ENCODE data around the gene UMODL1. TPM values are rescaled to one million over a fixed set of nuclear protein-coding genes. Genes with fewer than 3 reads are reported as not detected.
"Not testable (repeated sequence)": the region's sequence is repeated elsewhere in the genome, so short reads cannot be mapped to it uniquely, and the experiment has no call there.

Gene UMODL1
- total and polyA plus RNA-seq, 8 donors: 0.02 to 0.06 TPM; not detected in 6

- intact Hi-C loops (cut with DNase I): no loop called here
- H3K27ac ChIP-seq: no peak overlapping the region
- ATAC-seq (peak in 1 of 4 donors; percentile 20), DNase-seq (no peak), FAIRE-seq (no peak)
- TF ChIP-seq, protein P1, sequence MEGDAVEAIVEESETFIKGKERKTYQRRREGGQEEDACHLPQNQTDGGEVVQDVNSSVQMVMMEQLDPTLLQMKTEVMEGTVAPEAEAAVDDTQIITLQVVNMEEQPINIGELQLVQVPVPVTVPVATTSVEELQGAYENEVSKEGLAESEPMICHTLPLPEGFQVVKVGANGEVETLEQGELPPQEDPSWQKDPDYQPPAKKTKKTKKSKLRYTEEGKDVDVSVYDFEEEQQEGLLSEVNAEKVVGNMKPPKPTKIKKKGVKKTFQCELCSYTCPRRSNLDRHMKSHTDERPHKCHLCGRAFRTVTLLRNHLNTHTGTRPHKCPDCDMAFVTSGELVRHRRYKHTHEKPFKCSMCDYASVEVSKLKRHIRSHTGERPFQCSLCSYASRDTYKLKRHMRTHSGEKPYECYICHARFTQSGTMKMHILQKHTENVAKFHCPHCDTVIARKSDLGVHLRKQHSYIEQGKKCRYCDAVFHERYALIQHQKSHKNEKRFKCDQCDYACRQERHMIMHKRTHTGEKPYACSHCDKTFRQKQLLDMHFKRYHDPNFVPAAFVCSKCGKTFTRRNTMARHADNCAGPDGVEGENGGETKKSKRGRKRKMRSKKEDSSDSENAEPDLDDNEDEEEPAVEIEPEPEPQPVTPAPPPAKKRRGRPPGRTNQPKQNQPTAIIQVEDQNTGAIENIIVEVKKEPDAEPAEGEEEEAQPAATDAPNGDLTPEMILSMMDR (IDR thresholded peaks at IDR 0.05): no peak
- no peaks in the 10 kb centered on the region for H3K27me3 ChIP-seq
- no peak overlapping the region for H3K4me3 ChIP-seq
- H3K9me3 ChIP-seq: no peaks in the 10 kb centered on the region
- H3K36me3 ChIP-seq: no peaks in the 10 kb centered on the region
- H3K4me1 ChIP-seq: no peaks in the 10 kb centered on the region
- 61 to 64% methylated on average over 3 of the region's 3 CpGs for WGBS, 2 donors
Measured at GRCh38 chr21:42176859-42177258, 105.7 kb downstream of the UMODL1 start.

GRCh38 chr21:42179316-42179715 is 108.2 kb downstream of the UMODL1 start:
- FAIRE-seq: no peak
- 57 to 73% methylated on average over 3 of the region's 3 CpGs for WGBS, 2 donors

GRCh38 chr21:42180001-42180400 is 108.9 kb downstream of the UMODL1 start:
- FAIRE-seq; H3K27me3 ChIP-seq; intact Hi-C loops (cut with DNase I); ATAC-seq; H3K4me1 ChIP-seq; H3K9me3 ChIP-seq; H3K27ac ChIP-seq; DNase-seq; H3K36me3 ChIP-seq; H3K4me3 ChIP-seq: not testable (repeated sequence)
- WGBS, 2 donors: 89 to 93% methylated on average over 3 of the region's 3 CpGs

More at GRCh38 chr21:42179316-42179715, 108.2 kb downstream of the UMODL1 start:
- DNase-seq: no peak
- Histone ChIP-seq H3K4me1 (no peaks in the 10 kb centered on the region), H3K27me3 (no peaks in the 10 kb centered on the region), H3K4me3 (no peak overlapping the region), H3K9me3 (no peaks in the 10 kb centered on the region), H3K27ac (no peak overlapping the region), H3K36me3 (no peaks in the 10 kb centered on the region)
- no peak for ATAC-seq
- intact Hi-C loops (cut with DNase I): no loop called here
- TF ChIP-seq, protein P1 (IDR thresholded peaks at IDR 0.05): no peak

- WGBS, 2 donors: 54 to 64% methylated on average over 4 of the region's 4 CpGs
- DNase-seq: no peak
- Histone ChIP-seq H3K36me3 (no peaks in the 10 kb centered on the region), H3K9me3 (no peaks in the 10 kb centered on the region), H3K4me1 (no peaks in the 10 kb centered on the region), H3K27me3 (no peaks in the 10 kb centered on the region), H3K27ac (no peak overlapping the region), H3K4me3 (no peak overlapping the region)
- no peak for ATAC-seq
- TF ChIP-seq, protein P1 (IDR thresholded peaks at IDR 0.05): no peak
- no peak for FAIRE-seq
- intact Hi-C loops (cut with DNase I): no loop called here
Measured at GRCh38 chr21:42182713-42183371, 111.7 kb downstream of the UMODL1 start.

DNA sequence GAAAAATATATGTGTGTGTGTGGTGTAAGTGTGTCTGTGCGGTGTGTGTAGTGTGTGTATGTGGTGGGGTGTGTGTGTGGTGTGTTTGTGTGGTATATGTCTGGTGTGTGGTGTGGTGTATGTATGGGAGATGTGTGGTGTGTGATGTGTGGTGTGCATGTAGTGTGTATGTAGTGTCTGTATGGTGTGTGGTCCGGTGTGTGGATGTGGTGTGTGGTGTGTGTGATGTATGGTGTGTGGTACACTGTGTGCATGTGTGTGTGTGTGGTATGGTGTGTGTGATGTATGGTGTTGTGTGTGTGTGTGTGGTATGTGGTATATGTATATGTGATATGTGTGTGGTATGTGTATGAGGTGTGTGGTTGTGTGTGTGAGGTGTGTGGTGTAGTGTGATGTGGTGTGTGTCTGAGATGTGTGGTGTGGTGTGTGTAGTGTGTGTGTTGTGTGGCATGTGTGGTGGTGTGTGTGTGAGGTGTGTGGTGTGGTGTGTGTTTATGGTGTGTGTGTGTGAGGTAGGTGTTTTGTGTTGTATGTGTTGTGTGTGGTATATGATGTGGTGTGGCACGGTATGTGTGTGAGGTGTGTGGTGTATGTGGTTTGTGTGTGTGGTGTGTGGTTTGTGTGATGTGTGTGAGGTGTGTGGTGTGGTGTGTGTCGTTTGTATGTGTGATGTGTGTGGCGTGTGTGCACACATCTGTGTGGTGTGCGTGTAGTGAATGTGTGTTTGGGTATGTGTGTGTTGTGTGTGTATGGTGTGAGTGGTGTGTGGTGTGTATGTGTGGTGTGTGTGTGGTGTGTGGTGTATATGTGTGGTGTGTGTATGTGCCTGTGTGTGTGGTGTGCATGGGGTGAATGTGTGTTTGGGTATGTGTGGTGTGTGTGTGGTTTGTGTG is 112.5 kb downstream of the UMODL1 start:
- Histone ChIP-seq H3K4me3 (no peak overlapping the region), H3K9me3 (no peaks in the 10 kb centered on the region), H3K27ac (no peak overlapping the region), H3K27me3 (no peaks in the 10 kb centered on the region), H3K4me1 (no peaks in the 10 kb centered on the region), H3K36me3 (no peaks in the 10 kb centered on the region)
- FAIRE-seq (no peak), ATAC-seq (no peak), DNase-seq (no peak)
- TF ChIP-seq, protein P1 (IDR thresholded peaks at IDR 0.05): no peak
- intact Hi-C loops (cut with DNase I): no loop called here
- 81 to 93% methylated on average over 6 of the region's 6 CpGs for WGBS, 2 donors

All from pancreas (tissue), 10 donors.